ENCODE results near the gene LIMCH1. TPM values are rescaled to one million over a fixed set of nuclear protein-coding genes. Genes with fewer than 3 reads are reported as not detected.

The LIMCH1 gene
- total RNA-seq, 5 donors from 2014 or later (not counting 1 experiment from before 2014, with no cell fraction given), result 0.15 to 0.38 (median 0.30) TPM

GRCh38 chr4:41712425-41712824, 174.5 kb downstream of the LIMCH1 start:
- H3K36me3 ChIP-seq (ENCODE audit: control insufficient read depth in 2 of 2, extremely low read depth in 1 of 2, insufficient read depth in 1 of 2, low read length in 1 of 2), result no peaks in the 10 kb centered on the region
- H3K27ac ChIP-seq (ENCODE audit: low read length), result no peak overlapping the region
- WGBS (ENCODE audit: insufficient coverage), result no CpG with 5 or more reads among the region's 3 CpGs
- ATAC-seq (replicated peaks in 1 of 4), result no peak
- peaks cover 6 to 16% of the 10 kb centered on the region in 2 donors for H3K27me3 Mint-ChIP-seq
- no peaks in the 10 kb centered on the region for H3K4me1 Mint-ChIP-seq
- H3K36me3 Mint-ChIP-seq, result no peaks in the 10 kb centered on the region
- no peak overlapping the region for H3K4me3 ChIP-seq (ENCODE audit: control insufficient read depth in 1 of 2, extremely low read depth in 1 of 2, low read length in 1 of 2)
- no peak overlapping the region for H3K27ac Mint-ChIP-seq
- no peaks in the 10 kb centered on the region for H3K4me1 ChIP-seq (ENCODE audit: control insufficient read depth in 1 of 2, extremely low read depth in 1 of 2, insufficient read depth in 2 of 2, low read length in 2 of 2)
- H3K4me3 Mint-ChIP-seq, result no peak overlapping the region
- no peak for DNase-seq
- ChIA-PET POLR2A (no interaction called here), CTCF (no interaction called here)
- H3K27me3 ChIP-seq (replicated peaks in 1 of 2; ENCODE audit: control insufficient read depth in 2 of 2, extremely low read depth in 1 of 2, insufficient read depth in 2 of 2, low read length in 1 of 2), result no peaks in the 10 kb centered on the region
- H3K9me3 ChIP-seq, result no peaks in the 10 kb centered on the region
- H3K9me3 Mint-ChIP-seq, result peaks cover 2 to 7% (median 4%) of the 10 kb centered on the region in 3 donors

- Histone ChIP-seq H3K9me3 (no peaks in the 10 kb centered on the region), H3K36me3 (ENCODE audit: control insufficient read depth in 2 of 2, extremely low read depth in 1 of 2, insufficient read depth in 1 of 2, low read length in 1 of 2) (no peaks in the 10 kb centered on the region), H3K27me3 (replicated peaks in 1 of 2; ENCODE audit: control insufficient read depth in 2 of 2, extremely low read depth in 1 of 2, insufficient read depth in 2 of 2, low read length in 1 of 2) (no peaks in the 10 kb centered on the region), H3K4me3 (ENCODE audit: control insufficient read depth in 1 of 2, extremely low read depth in 1 of 2, low read length in 1 of 2) (no peak overlapping the region), H3K27ac (ENCODE audit: low read length) (no peak overlapping the region), H3K4me1 (ENCODE audit: control insufficient read depth in 1 of 2, extremely low read depth in 1 of 2, insufficient read depth in 2 of 2, low read length in 2 of 2) (no peaks in the 10 kb centered on the region)
- peaks cover 2 to 11% of the 10 kb centered on the region in 2 donors for H3K27me3 Mint-ChIP-seq
- H3K4me3 Mint-ChIP-seq, result no peak overlapping the region
- H3K4me1 Mint-ChIP-seq, result no peaks in the 10 kb centered on the region
- ChIA-PET POLR2A (no interaction called here), CTCF (no interaction called here)
- ATAC-seq (replicated peaks in 1 of 4) (no peak), DNase-seq (no peak)
- H3K36me3 Mint-ChIP-seq, result no peaks in the 10 kb centered on the region
- peaks cover 2 to 7% (median 4%) of the 10 kb centered on the region in 3 donors for H3K9me3 Mint-ChIP-seq
- no peak overlapping the region for H3K27ac Mint-ChIP-seq
- no CpG with 5 or more reads among the region's 1 CpG for WGBS (ENCODE audit: insufficient coverage)
Observed at GRCh38 chr4:41713768-41714167, 175.8 kb downstream of the LIMCH1 start.

- Histone ChIP-seq H3K4me1 (ENCODE audit: control insufficient read depth in 1 of 2, extremely low read depth in 1 of 2, insufficient read depth in 2 of 2, low read length in 2 of 2) (no peaks in the 10 kb centered on the region), H3K4me3 (ENCODE audit: control insufficient read depth in 1 of 2, extremely low read depth in 1 of 2, low read length in 1 of 2) (no peak overlapping the region), H3K27ac (ENCODE audit: low read length) (no peak overlapping the region), H3K9me3 (no peaks in the 10 kb centered on the region), H3K36me3 (ENCODE audit: control insufficient read depth in 2 of 2, extremely low read depth in 1 of 2, insufficient read depth in 1 of 2, low read length in 1 of 2) (no peaks in the 10 kb centered on the region), H3K27me3 (replicated peaks in 1 of 2; ENCODE audit: control insufficient read depth in 2 of 2, extremely low read depth in 1 of 2, insufficient read depth in 2 of 2, low read length in 1 of 2) (no peaks in the 10 kb centered on the region)
- DNase-seq (no peak), ATAC-seq (replicated peaks in 1 of 4) (no peak)
- H3K27ac Mint-ChIP-seq, result no peak overlapping the region
- WGBS (ENCODE audit: insufficient coverage), result 80% methylated on average over 2 of the region's 6 CpGs
- H3K27me3 Mint-ChIP-seq, result peaks cover 0 to 7% of the 10 kb centered on the region in 2 donors
- peaks cover 2 to 7% (median 4%) of the 10 kb centered on the region in 3 donors for H3K9me3 Mint-ChIP-seq
- ChIA-PET POLR2A (no interaction called here), CTCF (no interaction called here)
- no peaks in the 10 kb centered on the region for H3K4me1 Mint-ChIP-seq
- H3K36me3 Mint-ChIP-seq, result no peaks in the 10 kb centered on the region
- no peak overlapping the region for H3K4me3 Mint-ChIP-seq
Observed at GRCh38 chr4:41714364-41715000, 176.5 kb downstream of the LIMCH1 start.

- H3K4me1 Mint-ChIP-seq, result no peaks in the 10 kb centered on the region
- no peaks in the 10 kb centered on the region for H3K36me3 Mint-ChIP-seq
- no peak overlapping the region for H3K27ac Mint-ChIP-seq
- peaks cover 2 to 9% (median 7%) of the 10 kb centered on the region in 3 donors for H3K9me3 Mint-ChIP-seq
- no peak overlapping the region for H3K4me3 ChIP-seq (ENCODE audit: control insufficient read depth in 1 of 2, extremely low read depth in 1 of 2, low read length in 1 of 2)
- ChIA-PET POLR2A (no interaction called here), CTCF (no interaction called here)
- H3K9me3 ChIP-seq, result no peaks in the 10 kb centered on the region
- peaks cover 5 to 7% of the 10 kb centered on the region in 2 donors for H3K27me3 Mint-ChIP-seq
- H3K27ac ChIP-seq (ENCODE audit: low read length), result no peak overlapping the region
- no peaks in the 10 kb centered on the region for H3K27me3 ChIP-seq (replicated peaks in 1 of 2; ENCODE audit: control insufficient read depth in 2 of 2, extremely low read depth in 1 of 2, insufficient read depth in 2 of 2, low read length in 1 of 2)
- WGBS (ENCODE audit: insufficient coverage), result no CpG with 5 or more reads among the region's 1 CpG
- no peak overlapping the region for H3K4me3 Mint-ChIP-seq
- no peak for DNase-seq
- no peak for ATAC-seq (replicated peaks in 1 of 4)
- H3K4me1 ChIP-seq (ENCODE audit: control insufficient read depth in 1 of 2, extremely low read depth in 1 of 2, insufficient read depth in 2 of 2, low read length in 2 of 2), result no peaks in the 10 kb centered on the region
- H3K36me3 ChIP-seq (ENCODE audit: control insufficient read depth in 2 of 2, extremely low read depth in 1 of 2, insufficient read depth in 1 of 2, low read length in 1 of 2), result no peaks in the 10 kb centered on the region
Observed at GRCh38 chr4:41715155-41715554, 177.2 kb downstream of the LIMCH1 start.

- ChIA-PET CTCF (no interaction called here), POLR2A (no interaction called here)
- ATAC-seq (replicated peaks in 1 of 4) (no peak), DNase-seq (no peak)
- Histone ChIP-seq H3K27me3 (replicated peaks in 1 of 2; ENCODE audit: control insufficient read depth in 2 of 2, extremely low read depth in 1 of 2, insufficient read depth in 2 of 2, low read length in 1 of 2) (no peaks in the 10 kb centered on the region), H3K27ac (ENCODE audit: low read length) (no peak overlapping the region), H3K36me3 (ENCODE audit: control insufficient read depth in 2 of 2, extremely low read depth in 1 of 2, insufficient read depth in 1 of 2, low read length in 1 of 2) (no peaks in the 10 kb centered on the region), H3K4me1 (ENCODE audit: control insufficient read depth in 1 of 2, extremely low read depth in 1 of 2, insufficient read depth in 2 of 2, low read length in 2 of 2) (no peaks in the 10 kb centered on the region), H3K9me3 (no peaks in the 10 kb centered on the region), H3K4me3 (ENCODE audit: control insufficient read depth in 1 of 2, extremely low read depth in 1 of 2, low read length in 1 of 2) (no peak overlapping the region)
- no peaks in the 10 kb centered on the region for H3K36me3 Mint-ChIP-seq
- H3K27me3 Mint-ChIP-seq, result peaks cover 4 to 9% of the 10 kb centered on the region in 2 donors
- H3K4me3 Mint-ChIP-seq, result no peak overlapping the region
- H3K9me3 Mint-ChIP-seq, result peaks cover 0 to 6% (median 0%) of the 10 kb centered on the region in 3 donors
- H3K4me1 Mint-ChIP-seq, result no peaks in the 10 kb centered on the region
- H3K27ac Mint-ChIP-seq, result no peak overlapping the region
Observed at GRCh38 chr4:41718907-41719306, 180.9 kb downstream of the LIMCH1 start.

- WGBS (ENCODE audit: insufficient coverage), result 60% methylated on average over 1 of the region's 2 CpGs
- no peaks in the 10 kb centered on the region for H3K36me3 Mint-ChIP-seq
- Histone ChIP-seq H3K9me3 (no peaks in the 10 kb centered on the region), H3K4me1 (ENCODE audit: control insufficient read depth in 1 of 2, extremely low read depth in 1 of 2, insufficient read depth in 2 of 2, low read length in 2 of 2) (no peaks in the 10 kb centered on the region), H3K36me3 (ENCODE audit: control insufficient read depth in 2 of 2, extremely low read depth in 1 of 2, insufficient read depth in 1 of 2, low read length in 1 of 2) (no peaks in the 10 kb centered on the region), H3K4me3 (ENCODE audit: control insufficient read depth in 1 of 2, extremely low read depth in 1 of 2, low read length in 1 of 2) (no peak overlapping the region), H3K27ac (ENCODE audit: low read length) (no peak overlapping the region), H3K27me3 (replicated peaks in 1 of 2; ENCODE audit: control insufficient read depth in 2 of 2, extremely low read depth in 1 of 2, insufficient read depth in 2 of 2, low read length in 1 of 2) (no peaks in the 10 kb centered on the region)
- ATAC-seq (replicated peaks in 1 of 4), result no peak
- H3K4me1 Mint-ChIP-seq, result no peaks in the 10 kb centered on the region
- H3K4me3 Mint-ChIP-seq, result no peak overlapping the region
- no peak overlapping the region for H3K27ac Mint-ChIP-seq
- H3K27me3 Mint-ChIP-seq, result peaks cover 4 to 9% of the 10 kb centered on the region in 2 donors
- ChIA-PET CTCF (no interaction called here), POLR2A (no interaction called here)
- peaks cover 0 to 6% (median 0%) of the 10 kb centered on the region in 3 donors for H3K9me3 Mint-ChIP-seq
- no peak for DNase-seq
Observed at GRCh38 chr4:41719417-41719816, 181.5 kb downstream of the LIMCH1 start.

- Histone ChIP-seq H3K27me3 (replicated peaks in 1 of 2; ENCODE audit: control insufficient read depth in 2 of 2, extremely low read depth in 1 of 2, insufficient read depth in 2 of 2, low read length in 1 of 2) (no peaks in the 10 kb centered on the region), H3K4me3 (ENCODE audit: control insufficient read depth in 1 of 2, extremely low read depth in 1 of 2, low read length in 1 of 2) (no peak overlapping the region), H3K4me1 (ENCODE audit: control insufficient read depth in 1 of 2, extremely low read depth in 1 of 2, insufficient read depth in 2 of 2, low read length in 2 of 2) (no peaks in the 10 kb centered on the region), H3K27ac (ENCODE audit: low read length) (no peak overlapping the region), H3K36me3 (ENCODE audit: control insufficient read depth in 2 of 2, extremely low read depth in 1 of 2, insufficient read depth in 1 of 2, low read length in 1 of 2) (no peaks in the 10 kb centered on the region), H3K9me3 (no peaks in the 10 kb centered on the region)
- no peaks in the 10 kb centered on the region for H3K4me1 Mint-ChIP-seq
- ChIA-PET CTCF (no interaction called here), POLR2A (no interaction called here)
- DNase-seq (no peak), ATAC-seq (replicated peaks in 1 of 4) (no peak)
- no peak overlapping the region for H3K4me3 Mint-ChIP-seq
- WGBS (ENCODE audit: insufficient coverage), result 100% methylated on average over 1 of the region's 1 CpG
- no peak overlapping the region for H3K27ac Mint-ChIP-seq
- H3K9me3 Mint-ChIP-seq, result peaks cover 8 to 18% (median 13%) of the 10 kb centered on the region in 3 donors
- H3K27me3 Mint-ChIP-seq, result peaks cover 0 to 9% of the 10 kb centered on the region in 2 donors
- no peaks in the 10 kb centered on the region for H3K36me3 Mint-ChIP-seq
Observed at GRCh38 chr4:41722181-41722580, 184.2 kb downstream of the LIMCH1 start.
